K562 (cell line): ENCODE results near the gene CD4. TPM values are rescaled to one million over a fixed set of nuclear protein-coding genes. Genes with fewer than 3 reads are reported as not detected.

Experiments
- ATF7 ChIP-seq: fragments of 450-650 bp; IDR thresholded peaks from 2 replicates; pipeline ENCODE4 v1.7.1; 2014; ENCODE audit warnings: mild to moderate bottlenecking, moderate library complexity
- EP400 ChIP-seq: fragments of 450-650 bp; IDR thresholded peaks from 2 replicates; pipeline ENCODE4 v1.6.1; 2017; ENCODE audit warnings: antibody characterized with exemption, mild to moderate bottlenecking, moderate library complexity
- GTF2E2 ChIP-seq: fragments of 200-800 bp; sonication (Bioruptor generic); IDR thresholded peaks from 2 replicates; pipeline ENCODE4 v1.6.1; 2016; ENCODE audit warnings: missing genetic modification characterization, missing compliant biosample characterization
- PHF21A ChIP-seq: fragments of 450-650 bp; IDR thresholded peaks from 2 replicates; pipeline ENCODE4 v1.6.1; 2017; ENCODE audit warnings: low read depth, borderline replicate concordance
- POLR2A ChIP-seq: fragments of 450-650 bp; conservative IDR thresholded peaks from 2 replicates; pipeline ENCODE4 v1.6.1; 2016
- SMAD1 ChIP-seq: fragments of 150-350 bp; IDR thresholded peaks from 2 replicates; pipeline ENCODE4 v1.6.1; 2014; ENCODE audit warnings: low read length, low read depth; ENCODE audit not compliant: partially characterized antibody
- SNRNP70 ChIP-seq: fragments of 200-400 bp; formaldehyde crosslinking; optimal IDR thresholded peaks from 2 replicates; pipeline ENCODE3; 2017; ENCODE audit warnings: low read depth, low read length
- SPI1 ChIP-seq: IDR thresholded peaks from 2 replicates; pipeline ENCODE4 v1.6.1; 2011; ENCODE audit warnings: low read depth, low read length, control low read depth, borderline replicate concordance
- SRSF9 ChIP-seq: fragments of 200-400 bp; formaldehyde crosslinking; IDR thresholded peaks from 2 replicates; pipeline ENCODE4 v1.6.1; 2017; ENCODE audit warnings: low read depth, low read length, borderline replicate concordance
- THRAP3 ChIP-seq: fragments of 450-650 bp; IDR thresholded peaks from 2 replicates; pipeline ENCODE4 v1.6.1; 2016; ENCODE audit warnings: mild to moderate bottlenecking, inconsistent platforms, borderline replicate concordance
- ZNF184 ChIP-seq: sonication (generic); formaldehyde crosslinking; IDR thresholded peaks from 2 replicates; pipeline ENCODE4 v1.5.0; 2020; ENCODE audit warnings: missing genetic modification reagents
- ZNF436 ChIP-seq: fragments of 250-450, 450-650 bp; sonication (Bioruptor Pico); formaldehyde crosslinking; IDR thresholded peaks from 2 replicates; pipeline ENCODE4 v1.7.0; 2020; ENCODE audit warnings: mild to moderate bottlenecking
- polyA plus RNA-seq, 8 experiments: library from polyadenylated mRNA; depleted of rRNA in 4 of 8; stranded (reverse) in 5 of 8; unstranded in 3 of 8; fragments of >200 nt; fragmentation: Nextera tagmentation in 2 of 8; fragmentation: Illumina TruSeq in 1 of 8; extraction: Ambion mirVana in 2 of 8; extraction: Trizol in 1 of 8; gene quantifications; 2 replicates each; pipeline versions ENCODE4 v1.2.1 to v1.2.3, GENCODE V29; 2011 to 2014; ENCODE audit warnings: inconsistent platforms in 1 of 8, missing spikeins in 1 of 8
- total RNA-seq, 7 experiments: library from RNA; depleted of rRNA in 6 of 7; stranded (reverse); fragments of >200 nt in 6 of 7; fragmentation: Illumina TruSeq in 2 of 7; extraction: Trizol in 2 of 7; gene quantifications; 2 replicates each; pipeline versions ENCODE4 v1.2.1 to v1.2.3, GENCODE V29; 2011 to 2021; ENCODE audit warnings: low replicate concordance in 1 of 7
- TF ChIP-seq, protein P1 (sequence below), 2 experiments: fragments of 450-650 bp; IDR thresholded peaks; 2 replicates each; pipeline ENCODE4 v1.6.1; 2018; ENCODE audit warnings: mild to moderate bottlenecking in 2 of 2, low read depth in 1 of 2; ENCODE audit not compliant: partially characterized antibody in 2 of 2
- TF ChIP-seq, protein P2 (sequence below): sonication (generic); formaldehyde crosslinking; IDR thresholded peaks from 2 replicates; pipeline ENCODE4 v1.8.0; 2022; ENCODE audit warnings: mild to moderate bottlenecking, missing genetic modification reagents
- TF ChIP-seq, protein P3 (sequence below): fragments of 450-650 bp; IDR thresholded peaks from 2 replicates; pipeline ENCODE4 v1.6.1; 2017; ENCODE audit warnings: antibody characterized with exemption, mild to moderate bottlenecking

The CD4 gene
- total and polyA plus RNA-seq, 9 of the 15 experiments (the other 6 are each of a cell fraction or from before 2014, with no cell fraction given) = 0.06 to 0.27 (median 0.09) TPM; not detected in 5

DNA sequence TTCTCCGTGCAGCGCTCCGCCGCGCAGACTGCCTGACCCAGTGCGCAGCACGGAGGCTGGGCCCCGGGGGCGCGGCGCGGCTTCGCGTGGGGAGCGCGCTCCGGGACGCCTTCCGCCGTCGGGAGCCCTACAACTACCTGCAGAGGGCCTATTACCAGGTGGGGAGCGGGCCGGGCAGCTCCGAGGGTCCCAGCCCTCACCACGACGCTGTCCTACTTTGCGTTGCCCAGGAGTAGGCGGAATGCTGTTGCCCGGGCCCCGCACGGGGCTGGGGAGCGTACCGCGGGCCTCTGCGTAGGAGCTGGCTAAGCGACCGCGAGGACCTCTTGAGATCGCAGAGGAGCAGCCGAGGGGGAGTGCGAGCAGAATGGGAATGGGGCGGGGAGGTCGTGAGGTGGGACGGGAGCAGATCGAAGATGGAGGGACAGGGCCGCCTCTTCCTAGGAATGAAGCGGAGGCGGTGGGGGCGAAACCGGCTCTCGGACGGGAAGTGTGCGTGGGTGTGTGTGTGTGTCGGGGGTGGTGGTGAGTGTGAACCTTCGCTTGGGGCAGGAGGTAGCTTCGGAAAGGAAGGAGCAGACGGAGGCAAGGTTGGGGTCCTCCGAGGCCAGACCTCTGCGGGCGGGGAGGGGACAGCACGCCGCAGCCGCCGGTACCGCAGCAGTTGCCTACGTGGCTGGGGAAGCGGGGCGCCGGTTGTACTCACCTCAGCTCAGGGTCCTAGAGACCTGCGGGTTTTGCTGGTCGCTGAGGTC lies 39.6 kb downstream of the CD4 start (continued):
- TF ChIP-seq, protein P1, sequence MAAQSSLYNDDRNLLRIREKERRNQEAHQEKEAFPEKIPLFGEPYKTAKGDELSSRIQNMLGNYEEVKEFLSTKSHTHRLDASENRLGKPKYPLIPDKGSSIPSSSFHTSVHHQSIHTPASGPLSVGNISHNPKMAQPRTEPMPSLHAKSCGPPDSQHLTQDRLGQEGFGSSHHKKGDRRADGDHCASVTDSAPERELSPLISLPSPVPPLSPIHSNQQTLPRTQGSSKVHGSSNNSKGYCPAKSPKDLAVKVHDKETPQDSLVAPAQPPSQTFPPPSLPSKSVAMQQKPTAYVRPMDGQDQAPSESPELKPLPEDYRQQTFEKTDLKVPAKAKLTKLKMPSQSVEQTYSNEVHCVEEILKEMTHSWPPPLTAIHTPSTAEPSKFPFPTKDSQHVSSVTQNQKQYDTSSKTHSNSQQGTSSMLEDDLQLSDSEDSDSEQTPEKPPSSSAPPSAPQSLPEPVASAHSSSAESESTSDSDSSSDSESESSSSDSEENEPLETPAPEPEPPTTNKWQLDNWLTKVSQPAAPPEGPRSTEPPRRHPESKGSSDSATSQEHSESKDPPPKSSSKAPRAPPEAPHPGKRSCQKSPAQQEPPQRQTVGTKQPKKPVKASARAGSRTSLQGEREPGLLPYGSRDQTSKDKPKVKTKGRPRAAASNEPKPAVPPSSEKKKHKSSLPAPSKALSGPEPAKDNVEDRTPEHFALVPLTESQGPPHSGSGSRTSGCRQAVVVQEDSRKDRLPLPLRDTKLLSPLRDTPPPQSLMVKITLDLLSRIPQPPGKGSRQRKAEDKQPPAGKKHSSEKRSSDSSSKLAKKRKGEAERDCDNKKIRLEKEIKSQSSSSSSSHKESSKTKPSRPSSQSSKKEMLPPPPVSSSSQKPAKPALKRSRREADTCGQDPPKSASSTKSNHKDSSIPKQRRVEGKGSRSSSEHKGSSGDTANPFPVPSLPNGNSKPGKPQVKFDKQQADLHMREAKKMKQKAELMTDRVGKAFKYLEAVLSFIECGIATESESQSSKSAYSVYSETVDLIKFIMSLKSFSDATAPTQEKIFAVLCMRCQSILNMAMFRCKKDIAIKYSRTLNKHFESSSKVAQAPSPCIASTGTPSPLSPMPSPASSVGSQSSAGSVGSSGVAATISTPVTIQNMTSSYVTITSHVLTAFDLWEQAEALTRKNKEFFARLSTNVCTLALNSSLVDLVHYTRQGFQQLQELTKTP (IDR thresholded peaks at IDR 0.05; ENCODE audit: low read depth in 1 of 2, partially characterized antibody in 2 of 2) = peak in 1 of 2 experiments; percentile 59
- TF ChIP-seq SNRNP70 = no peak
- TF ChIP-seq EP400 = peak; percentile 88
- TF ChIP-seq, protein P2, sequence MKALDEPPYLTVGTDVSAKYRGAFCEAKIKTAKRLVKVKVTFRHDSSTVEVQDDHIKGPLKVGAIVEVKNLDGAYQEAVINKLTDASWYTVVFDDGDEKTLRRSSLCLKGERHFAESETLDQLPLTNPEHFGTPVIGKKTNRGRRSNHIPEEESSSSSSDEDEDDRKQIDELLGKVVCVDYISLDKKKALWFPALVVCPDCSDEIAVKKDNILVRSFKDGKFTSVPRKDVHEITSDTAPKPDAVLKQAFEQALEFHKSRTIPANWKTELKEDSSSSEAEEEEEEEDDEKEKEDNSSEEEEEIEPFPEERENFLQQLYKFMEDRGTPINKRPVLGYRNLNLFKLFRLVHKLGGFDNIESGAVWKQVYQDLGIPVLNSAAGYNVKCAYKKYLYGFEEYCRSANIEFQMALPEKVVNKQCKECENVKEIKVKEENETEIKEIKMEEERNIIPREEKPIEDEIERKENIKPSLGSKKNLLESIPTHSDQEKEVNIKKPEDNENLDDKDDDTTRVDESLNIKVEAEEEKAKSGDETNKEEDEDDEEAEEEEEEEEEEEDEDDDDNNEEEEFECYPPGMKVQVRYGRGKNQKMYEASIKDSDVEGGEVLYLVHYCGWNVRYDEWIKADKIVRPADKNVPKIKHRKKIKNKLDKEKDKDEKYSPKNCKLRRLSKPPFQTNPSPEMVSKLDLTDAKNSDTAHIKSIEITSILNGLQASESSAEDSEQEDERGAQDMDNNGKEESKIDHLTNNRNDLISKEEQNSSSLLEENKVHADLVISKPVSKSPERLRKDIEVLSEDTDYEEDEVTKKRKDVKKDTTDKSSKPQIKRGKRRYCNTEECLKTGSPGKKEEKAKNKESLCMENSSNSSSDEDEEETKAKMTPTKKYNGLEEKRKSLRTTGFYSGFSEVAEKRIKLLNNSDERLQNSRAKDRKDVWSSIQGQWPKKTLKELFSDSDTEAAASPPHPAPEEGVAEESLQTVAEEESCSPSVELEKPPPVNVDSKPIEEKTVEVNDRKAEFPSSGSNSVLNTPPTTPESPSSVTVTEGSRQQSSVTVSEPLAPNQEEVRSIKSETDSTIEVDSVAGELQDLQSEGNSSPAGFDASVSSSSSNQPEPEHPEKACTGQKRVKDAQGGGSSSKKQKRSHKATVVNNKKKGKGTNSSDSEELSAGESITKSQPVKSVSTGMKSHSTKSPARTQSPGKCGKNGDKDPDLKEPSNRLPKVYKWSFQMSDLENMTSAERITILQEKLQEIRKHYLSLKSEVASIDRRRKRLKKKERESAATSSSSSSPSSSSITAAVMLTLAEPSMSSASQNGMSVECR (CRISPR knock-in tag) = peak; percentile 51; the same call in 1 of the 2 replicates
- 0 out of 2 replicates have a peak, but pooled peaks have one; percentile 38 for TF ChIP-seq GTF2E2 (tag)
- no peak for TF ChIP-seq ZNF184
- no peak for TF ChIP-seq THRAP3
- no peak for TF ChIP-seq SMAD1
- TF ChIP-seq PHF21A = 0 out of 2 replicates have a peak, but pooled peaks have one; percentile 22
- no peak for TF ChIP-seq ZNF436 (CRISPR knock-in tag)
- TF ChIP-seq SRSF9 = no peak
- 0 out of 2 replicates have a peak, but pooled peaks have one; percentile 24 for TF ChIP-seq SPI1
- peak; percentile 63 for TF ChIP-seq POLR2A
- no peak for TF ChIP-seq ATF7
- TF ChIP-seq, protein P3, sequence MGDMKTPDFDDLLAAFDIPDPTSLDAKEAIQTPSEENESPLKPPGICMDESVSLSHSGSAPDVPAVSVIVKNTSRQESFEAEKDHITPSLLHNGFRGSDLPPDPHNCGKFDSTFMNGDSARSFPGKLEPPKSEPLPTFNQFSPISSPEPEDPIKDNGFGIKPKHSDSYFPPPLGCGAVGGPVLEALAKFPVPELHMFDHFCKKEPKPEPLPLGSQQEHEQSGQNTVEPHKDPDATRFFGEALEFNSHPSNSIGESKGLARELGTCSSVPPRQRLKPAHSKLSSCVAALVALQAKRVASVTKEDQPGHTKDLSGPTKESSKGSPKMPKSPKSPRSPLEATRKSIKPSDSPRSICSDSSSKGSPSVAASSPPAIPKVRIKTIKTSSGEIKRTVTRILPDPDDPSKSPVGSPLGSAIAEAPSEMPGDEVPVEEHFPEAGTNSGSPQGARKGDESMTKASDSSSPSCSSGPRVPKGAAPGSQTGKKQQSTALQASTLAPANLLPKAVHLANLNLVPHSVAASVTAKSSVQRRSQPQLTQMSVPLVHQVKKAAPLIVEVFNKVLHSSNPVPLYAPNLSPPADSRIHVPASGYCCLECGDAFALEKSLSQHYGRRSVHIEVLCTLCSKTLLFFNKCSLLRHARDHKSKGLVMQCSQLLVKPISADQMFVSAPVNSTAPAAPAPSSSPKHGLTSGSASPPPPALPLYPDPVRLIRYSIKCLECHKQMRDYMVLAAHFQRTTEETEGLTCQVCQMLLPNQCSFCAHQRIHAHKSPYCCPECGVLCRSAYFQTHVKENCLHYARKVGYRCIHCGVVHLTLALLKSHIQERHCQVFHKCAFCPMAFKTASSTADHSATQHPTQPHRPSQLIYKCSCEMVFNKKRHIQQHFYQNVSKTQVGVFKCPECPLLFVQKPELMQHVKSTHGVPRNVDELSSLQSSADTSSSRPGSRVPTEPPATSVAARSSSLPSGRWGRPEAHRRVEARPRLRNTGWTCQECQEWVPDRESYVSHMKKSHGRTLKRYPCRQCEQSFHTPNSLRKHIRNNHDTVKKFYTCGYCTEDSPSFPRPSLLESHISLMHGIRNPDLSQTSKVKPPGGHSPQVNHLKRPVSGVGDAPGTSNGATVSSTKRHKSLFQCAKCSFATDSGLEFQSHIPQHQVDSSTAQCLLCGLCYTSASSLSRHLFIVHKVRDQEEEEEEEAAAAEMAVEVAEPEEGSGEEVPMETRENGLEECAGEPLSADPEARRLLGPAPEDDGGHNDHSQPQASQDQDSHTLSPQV = no peak
